ENCODE results near the gene TOR1AIP2.
"Not testable (repeated sequence)": the region's sequence is repeated elsewhere in the genome, so short reads cannot be mapped to it uniquely, and the experiment has no call there.

The TOR1AIP2 gene

GRCh38 chr1:179875596-179876299 is 1.9 kb downstream of the TOR1AIP2 start:
- no peak for DNase-seq

DNA sequence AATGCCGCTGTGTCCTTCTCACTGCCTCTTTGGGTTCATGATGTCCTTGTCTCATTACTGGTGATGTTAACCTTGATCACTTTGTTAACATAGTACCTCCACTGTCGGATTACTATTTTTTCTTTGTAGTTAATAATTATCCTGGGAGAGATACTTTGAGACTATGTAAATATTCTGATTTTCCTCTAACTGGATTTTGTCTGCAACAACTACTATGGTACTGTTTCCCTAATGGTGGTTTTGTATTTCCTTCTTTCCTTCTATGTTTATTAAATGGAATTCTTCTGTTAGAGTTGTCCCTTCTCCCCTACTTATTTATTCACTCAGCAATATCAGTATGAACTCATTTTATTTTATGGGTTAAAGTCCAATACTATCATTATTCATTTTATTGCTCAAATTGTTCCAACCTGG is 4.2 kb downstream of the TOR1AIP2 start:
- no peak for DNase-seq

- no peak for DNase-seq
These were observed 5.0 kb downstream of the TOR1AIP2 start for GRCh38 chr1:179872558-179872957.

DNA sequence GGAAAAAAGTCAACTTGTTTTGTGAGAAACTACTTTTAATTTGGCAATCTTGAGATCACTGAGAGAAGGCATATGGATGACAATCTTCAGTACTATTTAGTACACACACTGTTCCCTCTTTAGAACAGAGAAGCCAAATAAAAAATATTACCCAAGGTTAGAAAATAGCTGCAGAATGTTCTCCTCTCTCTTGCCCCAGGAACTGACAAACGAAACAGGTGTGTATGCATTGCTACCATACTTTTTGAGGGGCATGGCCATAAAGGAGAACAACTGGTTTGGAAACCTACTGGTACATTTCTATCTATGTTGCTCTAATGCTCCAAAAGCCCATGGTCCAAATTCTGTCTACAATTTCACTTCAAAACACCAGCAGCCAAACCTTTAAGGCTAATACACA is 5.7 kb downstream of the TOR1AIP2 start:
- no peak for DNase-seq

GRCh38 chr1:179870870-179871269 is 6.7 kb downstream of the TOR1AIP2 start:
- DNase-seq = no peak

DNA sequence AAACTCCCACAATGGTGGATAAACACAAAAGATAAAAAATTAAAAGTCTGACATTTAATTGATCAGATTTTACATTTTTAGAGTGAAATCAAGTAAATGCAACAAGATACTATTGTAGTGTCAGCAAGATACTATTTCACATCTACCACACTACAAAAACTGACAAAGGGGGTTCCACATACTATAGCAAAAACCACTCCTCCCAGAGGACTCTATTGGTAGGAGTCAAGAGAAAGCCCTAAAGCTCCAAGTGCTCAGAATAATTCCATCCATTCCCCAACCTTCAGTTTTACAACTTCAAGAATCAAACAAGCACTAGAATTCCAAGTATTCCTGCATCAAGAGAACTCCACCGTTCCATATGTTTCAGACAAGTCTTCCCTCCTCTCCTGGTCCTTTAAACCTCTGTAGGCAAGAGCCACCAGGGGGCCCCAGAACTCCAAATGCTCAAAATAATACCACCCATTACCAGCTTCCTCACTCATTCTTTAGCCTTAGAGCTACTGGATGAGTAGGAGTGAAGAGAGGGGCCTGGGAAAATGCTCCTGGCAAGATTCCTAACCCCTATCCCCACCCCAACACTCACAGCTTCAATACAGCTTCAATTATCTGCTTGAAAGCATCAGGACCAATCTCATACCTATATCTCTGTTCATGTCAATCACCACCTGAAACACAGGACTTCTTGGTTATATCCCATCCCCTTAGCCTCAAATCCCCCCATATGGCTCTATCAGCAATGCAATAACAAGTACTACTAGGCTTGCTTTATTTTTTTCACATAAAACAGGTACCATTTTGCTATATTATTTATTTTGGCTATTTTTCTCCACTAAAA is 9.9 kb downstream of the TOR1AIP2 start:
- no peak for DNase-seq

GRCh38 chr1:179866616-179867015 is 11.0 kb downstream of the TOR1AIP2 start:
- DNase-seq = no peak

DNA sequence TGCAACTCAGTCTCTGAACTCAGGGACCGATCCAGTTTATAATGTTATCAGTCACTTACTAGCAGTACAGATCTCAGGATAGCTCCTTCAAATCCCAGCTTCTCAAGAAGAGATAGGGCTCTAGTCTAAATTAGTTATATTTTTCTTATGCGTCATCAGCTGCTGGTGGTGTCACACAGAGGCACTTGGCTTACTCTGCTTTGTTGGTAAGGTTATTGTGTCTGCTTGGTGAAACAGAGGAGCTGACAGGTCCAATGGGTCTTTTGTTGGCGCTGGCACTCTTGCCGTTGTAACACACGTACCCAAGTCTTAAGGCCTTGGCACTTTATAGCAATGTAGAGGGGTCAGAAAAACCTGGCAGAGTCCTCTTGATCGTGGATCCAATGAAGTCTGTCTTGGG is 12.2 kb downstream of the TOR1AIP2 start:
- DNase-seq = no peak

GRCh38 chr1:179860652-179861051 is 17.0 kb downstream of the TOR1AIP2 start:
- DNase-seq = no peak

DNA sequence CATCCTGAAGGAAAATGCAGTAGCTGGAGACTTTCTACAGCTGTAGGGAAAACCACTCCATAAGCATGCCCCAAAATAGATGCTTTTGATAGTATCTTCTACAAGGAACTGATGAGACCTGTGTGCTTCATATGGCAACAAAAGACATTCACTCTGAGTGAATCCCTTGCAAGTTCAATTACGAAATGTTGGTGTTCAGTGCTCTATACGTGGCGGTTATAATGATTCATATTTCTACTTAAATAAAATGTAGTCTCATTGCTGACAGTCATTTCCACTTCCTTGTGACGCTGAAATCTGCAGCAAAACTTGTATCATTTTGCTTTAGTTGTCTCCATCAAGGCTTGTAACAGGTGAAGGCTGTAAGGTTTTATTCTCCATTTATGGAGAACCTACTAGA is 20.6 kb downstream of the TOR1AIP2 start:
- no peak for DNase-seq

DNA sequence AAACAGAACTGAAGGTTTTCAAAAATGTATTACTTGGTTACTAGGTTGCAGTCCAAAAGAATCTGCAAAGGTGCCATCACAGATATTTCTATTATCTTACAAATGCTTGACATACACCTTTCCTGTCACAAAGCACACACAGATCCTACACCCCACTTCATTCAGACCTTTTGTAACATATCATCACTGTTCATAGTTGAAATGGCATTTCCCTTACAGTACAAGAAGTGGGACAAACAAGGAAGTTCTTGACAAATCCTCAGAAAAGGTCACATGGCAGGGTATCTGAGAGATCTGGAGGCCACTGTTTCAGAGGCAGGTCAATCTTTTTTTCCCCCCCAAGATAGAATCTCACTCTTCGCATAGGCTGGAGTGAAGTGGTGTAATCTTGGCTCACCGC is 21.3 kb downstream of the TOR1AIP2 start:
- no peak for DNase-seq

DNA sequence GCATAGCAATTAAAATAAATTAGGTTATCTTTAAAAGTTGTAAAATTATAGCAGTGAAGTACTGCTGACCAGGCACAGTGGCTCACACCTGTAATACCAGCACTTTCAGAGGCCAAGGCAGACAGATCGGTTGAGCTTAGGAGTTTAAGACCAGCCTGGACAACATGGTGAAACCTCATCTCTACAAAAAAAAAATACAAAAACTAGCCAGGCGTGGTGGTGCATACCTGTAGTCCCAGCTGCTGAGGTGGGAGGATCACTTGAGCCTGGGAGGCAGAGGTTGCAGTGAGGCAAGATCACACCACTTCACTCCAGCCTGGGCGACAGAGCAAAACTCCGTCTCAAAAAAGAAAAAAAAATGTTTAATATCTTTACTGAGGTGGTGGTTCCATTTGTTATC is 21.8 kb downstream of the TOR1AIP2 start:
- not testable (repeated sequence) for DNase-seq

GRCh38 chr1:179853102-179853501 is 24.5 kb downstream of the TOR1AIP2 start:
- DNase-seq = no peak

DNA sequence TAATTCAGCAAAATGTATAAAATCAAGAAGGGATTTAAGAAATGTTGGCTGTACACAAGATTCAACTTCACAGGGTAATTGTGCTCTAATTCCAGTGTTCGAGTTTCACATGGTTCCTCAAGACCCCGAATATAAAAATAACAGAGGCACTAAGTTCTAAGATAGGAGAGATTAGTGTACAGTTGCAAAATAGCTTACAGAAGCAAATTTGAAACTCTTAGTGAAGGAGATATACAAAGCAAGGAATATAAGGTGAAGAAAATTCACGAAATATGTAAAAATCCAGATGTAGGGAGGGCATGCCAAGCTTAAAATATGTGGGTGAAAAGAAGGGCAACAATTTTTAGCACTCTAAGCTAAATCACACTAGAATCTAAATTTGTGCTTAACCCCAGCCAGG is 29.4 kb downstream of the TOR1AIP2 start:
- no peak for DNase-seq

GRCh38 chr1:179840107-179840506 is 37.5 kb downstream of the TOR1AIP2 start:
- DNase-seq = no peak

GRCh38 chr1:179836686-179837445 is 40.7 kb downstream of the TOR1AIP2 start:
- DNase-seq = not testable (repeated sequence)

DNA sequence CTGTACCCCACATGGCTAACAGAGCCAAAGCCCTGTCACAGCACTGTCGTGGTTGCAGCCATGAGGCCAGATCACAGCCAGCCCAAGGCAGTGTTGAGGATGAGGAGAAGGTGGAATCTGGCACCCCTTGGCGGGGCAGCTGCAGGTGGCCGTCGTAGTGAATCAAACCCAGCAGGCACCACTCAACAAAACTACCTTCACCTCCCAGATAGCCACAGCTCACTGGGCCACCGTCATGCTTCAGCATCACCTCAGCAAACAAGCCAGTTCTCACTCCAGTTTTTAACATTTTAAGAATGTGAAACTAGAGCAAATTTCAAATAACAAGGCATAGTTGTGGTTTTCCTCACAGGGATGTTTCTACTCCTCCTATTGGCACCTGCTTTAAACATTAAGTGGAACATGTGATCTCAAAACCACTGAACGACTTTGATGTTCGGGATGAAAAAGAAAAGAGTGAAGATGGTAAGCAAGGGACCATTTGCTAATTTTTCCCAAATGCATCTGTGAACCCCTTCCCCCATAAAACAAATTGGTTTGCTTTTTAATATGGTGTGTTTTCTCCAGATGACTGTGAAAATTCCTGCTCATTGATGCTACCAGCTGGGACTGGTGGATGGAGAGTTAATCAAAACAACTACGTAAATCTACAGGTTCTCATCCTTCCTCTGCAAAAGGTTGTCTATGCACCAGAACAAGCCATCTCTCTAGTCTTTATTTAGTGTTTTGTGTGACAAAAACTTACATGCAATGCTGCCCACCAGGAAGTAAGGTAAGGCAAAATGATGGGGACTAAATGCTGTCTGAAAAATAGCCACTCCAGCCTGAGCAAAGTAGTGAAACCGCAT is 45.5 kb downstream of the TOR1AIP2 start:
- no peak for DNase-seq

GRCh38 chr1:179831225-179831624 is 46.4 kb downstream of the TOR1AIP2 start:
- peak; percentile 27 for DNase-seq

DNA sequence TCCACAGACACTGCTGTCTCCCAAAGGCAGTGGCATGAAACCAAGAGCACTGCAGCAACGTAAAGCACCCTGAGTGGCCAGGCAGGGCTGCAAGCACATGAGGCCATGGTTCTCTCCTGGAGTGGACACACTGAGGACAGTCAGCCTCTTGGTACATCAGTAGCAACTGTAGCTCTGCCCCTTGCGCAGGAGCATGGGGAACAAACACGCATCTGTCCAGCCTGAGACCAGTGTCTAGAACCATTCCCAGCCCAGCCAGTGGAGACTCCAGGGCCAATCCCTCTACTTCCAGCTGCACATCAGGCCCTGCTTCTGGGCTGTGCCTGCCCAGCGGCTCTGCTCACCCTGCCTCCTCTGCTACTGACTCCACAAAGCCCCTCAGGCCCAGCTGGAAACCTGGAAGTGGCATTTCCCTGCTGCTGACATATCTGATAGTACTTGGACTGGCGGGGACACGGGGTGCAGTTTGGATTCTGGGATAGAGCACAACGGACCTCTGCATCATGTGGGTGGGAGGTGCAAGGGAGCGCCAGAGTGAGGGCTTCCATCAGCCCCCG is 49.0 kb downstream of the TOR1AIP2 start:
- DNase-seq = no peak

DNA sequence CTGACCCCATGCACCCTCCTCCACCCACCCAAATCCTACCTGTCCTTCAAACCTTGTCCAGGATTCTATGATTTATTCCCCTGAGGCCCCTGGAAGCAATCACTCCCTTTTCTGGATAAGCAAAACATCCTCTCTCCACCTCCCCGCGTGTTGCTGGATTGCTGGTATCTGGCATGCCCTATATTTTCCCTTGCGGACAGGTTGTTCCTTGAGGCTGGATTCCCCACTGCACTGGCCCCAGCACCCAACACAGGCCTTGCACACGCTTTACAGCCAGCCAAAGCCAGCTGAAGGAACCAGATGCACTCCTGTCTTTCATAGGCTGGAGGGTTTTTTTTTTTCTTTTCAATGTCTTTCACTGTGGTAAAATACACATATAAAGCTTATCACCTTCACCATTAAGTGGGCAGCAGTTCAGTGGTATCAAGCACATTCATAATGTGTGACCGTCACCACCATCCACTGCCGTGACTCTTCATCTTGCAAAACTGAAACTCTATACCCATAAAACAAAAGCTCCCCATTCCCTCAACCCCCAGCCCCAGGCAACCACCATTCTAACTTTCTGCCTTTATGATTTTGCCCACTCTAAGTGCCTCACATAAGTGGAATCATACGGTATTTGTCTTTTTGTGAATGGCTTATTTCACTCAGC is 50.9 kb downstream of the TOR1AIP2 start:
- DNase-seq = no peak

DNA sequence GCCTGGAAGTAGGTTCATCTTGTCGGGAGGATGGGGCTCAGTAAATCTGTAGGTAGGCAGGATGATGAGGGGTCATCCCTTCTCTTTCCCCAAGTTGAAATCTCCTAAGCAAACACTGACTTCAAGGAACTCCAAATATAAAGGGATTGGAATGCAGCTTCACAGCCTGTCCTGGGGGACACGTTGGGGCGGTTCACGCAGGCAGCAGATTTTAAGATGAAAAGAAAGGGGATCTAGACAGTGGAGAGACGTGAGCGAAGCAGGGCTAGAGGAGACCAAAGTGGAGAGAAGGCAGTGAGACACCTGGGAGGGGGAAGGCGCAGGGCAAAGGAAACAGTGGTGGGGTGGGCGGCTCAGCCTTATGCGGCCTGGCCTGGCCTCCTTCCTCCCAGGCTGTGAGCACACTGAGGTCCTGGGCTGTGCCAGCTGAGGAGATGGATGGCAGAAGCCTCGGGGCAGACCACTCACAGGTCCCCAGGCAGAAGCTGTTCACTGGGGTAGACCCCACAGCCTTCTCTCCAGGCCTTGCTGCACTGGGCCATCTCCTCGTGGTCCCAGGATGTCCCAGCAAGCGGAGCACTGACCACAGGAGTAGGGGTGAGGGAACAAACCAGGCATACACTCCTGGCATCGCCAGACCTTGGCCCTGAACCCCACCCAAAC is 51.7 kb downstream of the TOR1AIP2 start:
- no peak for DNase-seq
